ENCODE measurements around the gene SSR1. TPM values are rescaled to one million over a fixed set of nuclear protein-coding genes. Genes with fewer than 3 reads are reported as not detected.

Gene SSR1
- polyA plus RNA-seq, 1 donor: 125 TPM

DNA sequence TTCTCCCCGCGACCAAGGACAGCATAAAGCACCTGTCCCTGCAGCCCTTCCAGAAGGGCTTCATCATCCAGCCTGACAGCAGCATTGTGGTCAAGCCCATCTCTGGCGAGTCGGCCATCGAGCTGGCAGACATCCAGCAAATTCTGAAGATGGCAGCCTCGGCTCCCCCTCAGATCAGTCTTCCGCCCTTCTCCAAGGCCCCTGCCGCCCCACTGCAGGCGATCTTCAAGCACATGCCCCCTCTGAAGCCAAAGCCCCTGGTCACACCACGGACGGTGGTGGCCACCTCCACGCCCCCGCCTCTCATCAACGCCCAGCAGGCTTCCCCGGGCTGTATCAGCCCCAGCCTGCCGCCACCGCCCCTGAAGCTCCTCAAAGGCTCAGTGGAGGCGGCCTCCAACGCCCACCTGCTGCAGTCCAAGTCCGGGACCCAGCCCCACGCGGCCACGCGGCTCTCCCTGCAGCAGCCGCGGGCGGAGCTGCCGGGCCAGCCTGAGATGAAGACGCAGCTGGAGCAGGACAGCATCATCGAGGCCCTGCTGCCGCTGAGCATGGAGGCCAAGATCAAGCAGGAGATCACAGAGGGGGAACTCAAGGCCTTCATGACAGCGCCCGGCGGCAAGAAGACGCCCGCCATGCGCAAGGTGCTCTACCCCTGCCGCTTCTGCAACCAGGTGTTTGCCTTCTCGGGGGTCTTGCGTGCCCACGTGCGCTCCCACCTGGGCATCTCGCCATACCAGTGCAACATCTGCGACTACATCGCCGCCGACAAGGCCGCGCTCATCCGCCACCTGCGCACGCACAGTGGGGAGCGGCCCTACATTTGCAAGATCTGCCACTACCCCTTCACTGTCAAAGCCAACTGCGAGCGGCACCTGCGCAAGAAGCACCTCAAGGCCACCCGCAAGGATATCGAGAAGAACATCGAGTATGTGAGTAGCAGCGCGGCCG lies 83.3 kb downstream of the SSR1 start:
- 100% methylated on average over 1 of the region's 62 CpGs for WGBS (ENCODE audit: insufficient coverage, low lambda C conversion rate)
- Histone ChIP-seq H3K9me3 (ENCODE audit: control insufficient read depth, low read depth, low read length) (peaks cover 13% of the 10 kb centered on the region), H3K4me1 (ENCODE audit: control insufficient read depth, insufficient read depth, low read length) (no peaks in the 10 kb centered on the region), H3K27ac (ENCODE audit: low read length) (no peak overlapping the region), H3K4me3 (ENCODE audit: low read length) (no peak overlapping the region), H3K36me3 (ENCODE audit: control insufficient read depth, insufficient read depth, low read length) (peaks cover 80% of the 10 kb centered on the region), H3K27me3 (ENCODE audit: control insufficient read depth, insufficient read depth, low read length) (no peaks in the 10 kb centered on the region)
- DNase-seq: no peak

- no peaks in the 10 kb centered on the region for H3K27me3 ChIP-seq (ENCODE audit: control insufficient read depth, insufficient read depth, low read length)
- no CpG with 5 or more reads among the region's 21 CpGs for WGBS (ENCODE audit: insufficient coverage, low lambda C conversion rate)
- no peak overlapping the region for H3K4me3 ChIP-seq (ENCODE audit: low read length)
- no peaks in the 10 kb centered on the region for H3K4me1 ChIP-seq (ENCODE audit: control insufficient read depth, insufficient read depth, low read length)
- peaks cover 13% of the 10 kb centered on the region for H3K9me3 ChIP-seq (ENCODE audit: control insufficient read depth, low read depth, low read length)
- H3K27ac ChIP-seq (ENCODE audit: low read length): no peak overlapping the region
- peaks cover 78% of the 10 kb centered on the region for H3K36me3 ChIP-seq (ENCODE audit: control insufficient read depth, insufficient read depth, low read length)
- no peak for DNase-seq
These were observed 84.2 kb downstream of the SSR1 start for GRCh38 chr6:7228662-7229375.

- Histone ChIP-seq H3K4me3 (ENCODE audit: low read length) (no peak overlapping the region), H3K36me3 (ENCODE audit: control insufficient read depth, insufficient read depth, low read length) (peaks cover 70% of the 10 kb centered on the region), H3K27me3 (ENCODE audit: control insufficient read depth, insufficient read depth, low read length) (no peaks in the 10 kb centered on the region), H3K9me3 (ENCODE audit: control insufficient read depth, low read depth, low read length) (peaks cover 3% of the 10 kb centered on the region), H3K4me1 (ENCODE audit: control insufficient read depth, insufficient read depth, low read length) (no peaks in the 10 kb centered on the region), H3K27ac (ENCODE audit: low read length) (no peak overlapping the region)
- no CpG with 5 or more reads among the region's 9 CpGs for WGBS (ENCODE audit: insufficient coverage, low lambda C conversion rate)
- no peak for DNase-seq
These were observed 88.3 kb downstream of the SSR1 start for GRCh38 chr6:7224731-7225130.

GRCh38 chr6:7222197-7222596 lies 90.8 kb downstream of the SSR1 start:
- no peaks in the 10 kb centered on the region for H3K27me3 ChIP-seq (ENCODE audit: control insufficient read depth, insufficient read depth, low read length)

DNA sequence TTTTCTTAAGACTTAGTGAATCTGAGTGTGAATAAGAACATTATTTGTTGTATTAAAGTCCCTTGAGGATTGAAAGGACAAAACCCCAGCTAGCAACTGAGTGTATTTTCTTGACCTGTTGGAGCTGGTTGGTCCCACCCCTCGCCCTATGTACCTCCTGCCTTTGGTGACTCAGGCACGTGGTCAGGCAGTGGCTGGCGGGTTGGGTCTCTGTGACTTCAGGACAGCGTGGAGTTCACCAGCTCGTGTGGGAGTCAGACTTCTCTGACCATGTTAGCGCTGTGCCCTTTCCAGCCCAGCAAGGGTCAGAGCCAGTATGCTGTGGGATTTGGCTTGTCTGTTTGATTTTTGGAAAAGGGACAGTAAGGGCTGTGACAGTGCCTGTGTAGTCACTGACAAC lies 93.7 kb downstream of the SSR1 start:
- Histone ChIP-seq H3K36me3 (ENCODE audit: control insufficient read depth, insufficient read depth, low read length) (peaks cover 77% of the 10 kb centered on the region), H3K9me3 (ENCODE audit: control insufficient read depth, low read depth, low read length) (no peaks in the 10 kb centered on the region), H3K4me3 (ENCODE audit: low read length) (no peak overlapping the region), H3K27me3 (ENCODE audit: control insufficient read depth, insufficient read depth, low read length) (no peaks in the 10 kb centered on the region), H3K27ac (ENCODE audit: low read length) (no peak overlapping the region), H3K4me1 (ENCODE audit: control insufficient read depth, insufficient read depth, low read length) (no peaks in the 10 kb centered on the region)
- peak; percentile 18 to 52 for DNase-seq
- no CpG with 5 or more reads among the region's 6 CpGs for WGBS (ENCODE audit: insufficient coverage, low lambda C conversion rate)

More at GRCh38 chr6:7222197-7222596, 90.8 kb downstream of the SSR1 start:
- no peak for DNase-seq
- Histone ChIP-seq H3K4me3 (ENCODE audit: low read length) (no peak overlapping the region), H3K9me3 (ENCODE audit: control insufficient read depth, low read depth, low read length) (no peaks in the 10 kb centered on the region), H3K36me3 (ENCODE audit: control insufficient read depth, insufficient read depth, low read length) (peaks cover 74% of the 10 kb centered on the region), H3K4me1 (ENCODE audit: control insufficient read depth, insufficient read depth, low read length) (no peaks in the 10 kb centered on the region), H3K27ac (ENCODE audit: low read length) (no peak overlapping the region)
- WGBS (ENCODE audit: insufficient coverage, low lambda C conversion rate): 97% methylated on average over 3 of the region's 5 CpGs

- 80% methylated on average over 1 of the region's 2 CpGs for WGBS (ENCODE audit: insufficient coverage, low lambda C conversion rate)
- H3K4me3 ChIP-seq (ENCODE audit: low read length): no peak overlapping the region
- DNase-seq: no peak
- no peaks in the 10 kb centered on the region for H3K27me3 ChIP-seq (ENCODE audit: control insufficient read depth, insufficient read depth, low read length)
- peaks cover 82% of the 10 kb centered on the region for H3K36me3 ChIP-seq (ENCODE audit: control insufficient read depth, insufficient read depth, low read length)
- H3K27ac ChIP-seq (ENCODE audit: low read length): no peak overlapping the region
- no peaks in the 10 kb centered on the region for H3K4me1 ChIP-seq (ENCODE audit: control insufficient read depth, insufficient read depth, low read length)
- H3K9me3 ChIP-seq (ENCODE audit: control insufficient read depth, low read depth, low read length): no peaks in the 10 kb centered on the region
These were observed 94.5 kb downstream of the SSR1 start for GRCh38 chr6:7218406-7218988.

Other genes with a start within 250 kb of the SSR1 start
- gene RREB1, start 205.2 kb downstream of the SSR1 start, polyA plus RNA-seq: 33.8 TPM
- gene CAGE1, start 76.5 kb upstream of the SSR1 start, polyA plus RNA-seq: 0.03 TPM
- 22.9 TPM for gene RIOK1, start 76.6 kb upstream of the SSR1 start, polyA plus RNA-seq
- 153 TPM for gene DSP, start 228.5 kb upstream of the SSR1 start, polyA plus RNA-seq

Data from large intestine (tissue), 3 donors.